IMR-90 (cell line): ENCODE measurements around the gene GALR2. TPM values are rescaled to one million over a fixed set of nuclear protein-coding genes. Genes with fewer than 3 reads are reported as not detected.

Experiments
- ATAC-seq: fragments of 200-7000 bp; cut with Tn5 transposase; 2 replicates; pipeline ENCODE4 v1.9.1; 2020; ENCODE audit warnings: low read depth, mild to moderate bottlenecking, moderate library complexity
- BruUV-seq: library from RNA; stranded (reverse); fragments of 400-500 nt; replicated peaks from 2 replicates; lab custom pipeline; 2021; lab: Mats Ljungman, UMichigan
- CTCF ChIA-PET: fragments of 300-600 bp; formaldehyde crosslinking; extraction: SDS; loops from one replicate; lab custom pipeline; 2021; ENCODE audit warnings: antibody characterized with exemption; lab: Yijun Ruan, JAX
- POLR2A ChIA-PET: fragments of 300-600 bp; sonication (Branson Sonifier 250); formaldehyde crosslinking; loops from one replicate; lab custom pipeline; 2022; ENCODE audit warnings: antibody characterized with exemption; ENCODE audit not compliant: unreplicated experiment; lab: Charles Lee
- DNase-seq: peaks from one replicate; pipeline ENCODE4 v3.0.0; 2013
- H2AFZ ChIP-seq: replicated peaks from 2 replicates; pipeline ENCODE3; 2013; ENCODE audit warnings: low read length, mild to moderate bottlenecking; ENCODE audit not compliant: poor library complexity
- H2AK5ac ChIP-seq: 2 replicates; pipeline ENCODE4 v1.6.1; 2013; ENCODE audit warnings: low read depth, low read length, inconsistent platforms
- H2AK9ac ChIP-seq: replicated peaks from 2 replicates; pipeline ENCODE3; 2013; ENCODE audit warnings: mild to moderate bottlenecking, low read depth, low read length, moderate library complexity; ENCODE audit not compliant: poor library complexity
- H2BK120ac ChIP-seq: 2 replicates; pipeline ENCODE4 v1.6.1; 2013; ENCODE audit warnings: low read depth, low read length, inconsistent platforms
- H2BK15ac ChIP-seq: 3 replicates; pipeline ENCODE4 v1.6.1; 2013; ENCODE audit warnings: low read depth, low read length, inconsistent platforms
- H2BK20ac ChIP-seq: 2 replicates; pipeline ENCODE4 v1.6.1; 2013; ENCODE audit warnings: low read depth, mild to moderate bottlenecking, inconsistent platforms, low read length, moderate library complexity
- H2BK5ac ChIP-seq: 2 replicates; pipeline ENCODE4 v1.6.1; 2013; ENCODE audit warnings: mild to moderate bottlenecking, low read depth, low read length, inconsistent platforms; ENCODE audit not compliant: poor library complexity, severe bottlenecking
- H3K14ac ChIP-seq: replicated peaks from 2 replicates; pipeline ENCODE4 v1.6.1; 2013; ENCODE audit warnings: low read depth, low read length, inconsistent platforms
- H3K18ac ChIP-seq: 2 replicates; pipeline ENCODE4 v1.6.1; 2013; ENCODE audit warnings: low read depth, low read length, control low read depth
- H3K23ac ChIP-seq: 2 replicates; pipeline ENCODE4 v1.6.1; 2013; ENCODE audit warnings: low read depth, low read length, inconsistent platforms
- H3K27ac ChIP-seq: 2 replicates; pipeline ENCODE4 v1.5.1; 2013; ENCODE audit warnings: mild to moderate bottlenecking, control low read depth, low read length; ENCODE audit not compliant: insufficient read depth
- H3K27me3 ChIP-seq: 2 replicates; pipeline ENCODE4 v1.6.1; 2013; ENCODE audit warnings: low read length; ENCODE audit not compliant: control insufficient read depth, insufficient read depth
- H3K36me3 ChIP-seq: 2 replicates; pipeline ENCODE4 v1.6.1; 2013; ENCODE audit warnings: low read length, mixed read lengths; ENCODE audit not compliant: control insufficient read depth, insufficient read depth
- H3K4ac ChIP-seq: 2 replicates; pipeline ENCODE4 v1.6.1; 2013; ENCODE audit warnings: low read depth, low read length, inconsistent platforms
- H3K4me1 ChIP-seq: 2 replicates; pipeline ENCODE4 v1.6.1; 2013; ENCODE audit warnings: low read length, mixed read lengths; ENCODE audit not compliant: control insufficient read depth, insufficient read depth
- H3K4me2 ChIP-seq: 2 replicates; pipeline ENCODE4 v1.6.1; 2013; ENCODE audit warnings: low read depth, mild to moderate bottlenecking, control low read depth, low read length, moderate library complexity
- H3K4me3 ChIP-seq: 2 replicates; pipeline ENCODE4 v1.5.1; 2013; ENCODE audit warnings: low read depth, mild to moderate bottlenecking, control low read depth, low read length, moderate library complexity; ENCODE audit not compliant: insufficient read depth
- H3K56ac ChIP-seq: 2 replicates; pipeline ENCODE4 v1.6.1; 2013; ENCODE audit warnings: low read length, inconsistent platforms; ENCODE audit not compliant: insufficient read depth; ENCODE audit errors: extremely low read depth
- H3K79me1 ChIP-seq, 2 experiments: 2 replicates each; pipeline ENCODE4 v1.6.1; 2013; ENCODE audit warnings: low read length in 2 of 2, inconsistent platforms in 1 of 2, low read depth in 1 of 2
- H3K9ac ChIP-seq: 2 replicates; pipeline ENCODE4 v1.6.1; 2013; ENCODE audit warnings: low read depth, low read length, control low read depth
- H3K9me1 ChIP-seq: 2 replicates; pipeline ENCODE4 v1.6.1; 2013; ENCODE audit warnings: low read length, inconsistent platforms; ENCODE audit not compliant: insufficient read depth
- H3K9me3 ChIP-seq: 2 replicates; pipeline ENCODE4 v1.6.1; 2013; ENCODE audit warnings: low read length; ENCODE audit not compliant: control insufficient read depth, insufficient read depth
- H4K20me1 ChIP-seq: 2 replicates; pipeline ENCODE4 v1.6.1; 2013; ENCODE audit warnings: low read length, inconsistent platforms; ENCODE audit not compliant: insufficient read depth
- H4K5ac ChIP-seq: 2 replicates; pipeline ENCODE4 v1.6.1; 2013; ENCODE audit warnings: mild to moderate bottlenecking, low read depth, low read length, control low read depth
- H4K8ac ChIP-seq, 2 experiments: 2 replicates each; pipeline ENCODE4 v1.6.1; 2013; ENCODE audit warnings: low read depth in 2 of 2, low read length in 2 of 2, control low read depth in 1 of 2, inconsistent platforms in 1 of 2
- H4K91ac ChIP-seq: 2 replicates; pipeline ENCODE4 v1.6.1; 2013; ENCODE audit warnings: low read depth, low read length, inconsistent platforms; ENCODE audit not compliant: insufficient read depth
- BHLHE40 ChIP-seq: fragments of 150-350 bp; IDR thresholded peaks from 2 replicates; pipeline ENCODE4 v1.6.1; 2016; ENCODE audit warnings: mild to moderate bottlenecking, low read depth, low read length
- CHD1 ChIP-seq: IDR thresholded peaks from 2 replicates; pipeline ENCODE4 v1.6.1; 2012; ENCODE audit warnings: low read depth, low read length, improper control_type of control experiment
- FOS ChIP-seq: fragments of 150-350 bp; IDR thresholded peaks from 2 replicates; pipeline ENCODE4 v1.6.1; 2016; ENCODE audit warnings: low read depth, low read length
- MAFK ChIP-seq: IDR thresholded peaks from 2 replicates; pipeline ENCODE4 v1.6.1; 2012; ENCODE audit warnings: low read depth, low read length, improper control_type of control experiment
- MAZ ChIP-seq: IDR thresholded peaks from 2 replicates; pipeline ENCODE4 v1.6.1; 2012; ENCODE audit warnings: low read depth, mild to moderate bottlenecking, low read length, improper control_type of control experiment, moderate library complexity, borderline replicate concordance
- POLR2A ChIP-seq: IDR thresholded peaks from 2 replicates; pipeline ENCODE4 v1.6.1; 2012; ENCODE audit warnings: mild to moderate bottlenecking, low read depth, low read length
- RAD21 ChIP-seq: IDR thresholded peaks from 2 replicates; pipeline ENCODE4 v1.6.1; 2012; ENCODE audit warnings: low read length, improper control_type of control experiment
- RFX5 ChIP-seq: IDR thresholded peaks from 2 replicates; pipeline ENCODE4 v1.8.0; 2012; ENCODE audit warnings: low read depth, mild to moderate bottlenecking, low read length, moderate library complexity
- WGBS, 2 experiments: methylation state at CpG; one replicate each; pipeline versions ENCODE4 v1.1.5 to v1.1.7; 2013; ENCODE audit warnings: missing lambda C conversion rate in 2 of 2; ENCODE audit not compliant: insufficient read length in 1 of 2; ENCODE audit errors: extremely low coverage in 2 of 2; 5-methylcytosine and 5-hydroxymethylcytosine counted together
- dilution Hi-C: fragments of 300-500 bp; cut with HindIII; formaldehyde crosslinking; loops from one replicate; pipeline ENCODE4 v1.14.3; 2018; ENCODE audit warnings: low sequenced_read_pairs; ENCODE audit not compliant: unreplicated experiment
- in situ Hi-C: fragments of 300-500 bp; cut with MboI; formaldehyde crosslinking; loops from 3 replicates; pipeline ENCODE4 v1.14.3; 2019; ENCODE audit warnings: low sequenced_read_pairs, inconsistent platforms, mixed read lengths
- intact Hi-C: fragments of 100-400 bp; cut with micrococcal nuclease; formaldehyde crosslinking; loops from 2 replicates; pipeline ENCODE4 v1.10.0; 2022
- polyA plus RNA-seq, 3 experiments: library from polyadenylated mRNA; depleted of rRNA; stranded (reverse); fragments of >200 nt; gene quantifications; 2 replicates each; pipeline ENCODE4 v1.2.3, GENCODE V29; 2012; ENCODE audit warnings: low replicate concordance in 1 of 3
- total RNA-seq: library from RNA; depleted of rRNA; stranded (reverse); fragments of >200 nt; gene quantifications from 2 replicates; pipeline ENCODE4 v1.2.3, GENCODE V29; 2012
- TF ChIP-seq, protein P1 (sequence below): fragments of 150-350 bp; IDR thresholded peaks from 2 replicates; pipeline ENCODE4 v1.6.1; 2016; ENCODE audit warnings: low read depth, mild to moderate bottlenecking, low read length, moderate library complexity, borderline replicate concordance
- TF ChIP-seq, protein P2 (sequence below): conservative IDR thresholded peaks from 2 replicates; pipeline ENCODE4 v1.5.1; 2012; ENCODE audit warnings: mild to moderate bottlenecking, low read depth, low read length, improper control_type of control experiment

Gene GALR2
- total and polyA plus RNA-seq, 2 of the 4 experiments (the other 2 are of a cell fraction) = 0.07 TPM; not detected in 1

GRCh38 chr17:76102944-76103273, 28.3 kb downstream of the GALR2 start:
- POLR2A ChIA-PET = interaction anchor here (0.5 kb wide), 2 partner anchors 74 to 112 kb away, joined by 3 to 5 read pairs; no protein-coding TSS in a partner anchor
- Histone ChIP-seq H2AK9ac (peak overlapping the region; percentile 94), H4K5ac (peak overlapping the region; percentile 3; the same call in 1 of the 2 replicates), H3K56ac (peak overlapping the region; percentile 84), H2AFZ (peak overlapping the region; percentile 98), H4K91ac (peak overlapping the region; percentile 42), H3K9ac (peak overlapping the region; percentile 85), H2BK20ac (no peak overlapping the region), H3K4me3 (peak overlapping the region; percentile 78), H4K8ac (peak overlapping the region; percentile 92 to 98), H3K4ac (peak overlapping the region; percentile 90), H3K9me3 (no peaks in the 10 kb centered on the region), H3K79me1 (peaks cover 16 to 34% of the 10 kb centered on the region in 2 experiments), H4K20me1 (peaks cover 5% of the 10 kb centered on the region; the same call in 1 of the 2 replicates), H3K18ac (no peak overlapping the region), H3K36me3 (peaks cover 14% of the 10 kb centered on the region), H3K27ac (peak overlapping the region; percentile 90), H2BK120ac (no peak overlapping the region), H3K4me1 (peaks cover 8% of the 10 kb centered on the region; the same call in 1 of the 2 replicates), H2BK5ac (peak overlapping the region; percentile 92), H3K4me2 (peak overlapping the region; percentile 91), H2BK15ac (no peak overlapping the region), H2AK5ac (peak overlapping the region; percentile 91; the same call in 1 of the 2 replicates), H3K27me3 (no peaks in the 10 kb centered on the region), H3K14ac (peak overlapping the region; percentile 85), H3K9me1 (peaks cover 10% of the 10 kb centered on the region), H3K23ac (peak overlapping the region; percentile 89)
- intact Hi-C loops = no loop called here
- no TSS peak for BruUV-seq
- DNase-seq = no peak
- WGBS, 2 experiments = 0% methylated on average over 1 of the region's 4 CpGs; no CpG with 5 or more reads in 1 of the 2 experiments
- ATAC-seq = peak; percentile 4
- in situ Hi-C loops = no loop called here
- dilution Hi-C loops = no loop called here
- TF ChIP-seq POLR2A (no peak), MAZ (no peak), CHD1 (no peak), BHLHE40 (no peak), FOS (no peak), RAD21 (no peak), MAFK (no peak), RFX5 (no peak)
- TF ChIP-seq, protein P1, sequence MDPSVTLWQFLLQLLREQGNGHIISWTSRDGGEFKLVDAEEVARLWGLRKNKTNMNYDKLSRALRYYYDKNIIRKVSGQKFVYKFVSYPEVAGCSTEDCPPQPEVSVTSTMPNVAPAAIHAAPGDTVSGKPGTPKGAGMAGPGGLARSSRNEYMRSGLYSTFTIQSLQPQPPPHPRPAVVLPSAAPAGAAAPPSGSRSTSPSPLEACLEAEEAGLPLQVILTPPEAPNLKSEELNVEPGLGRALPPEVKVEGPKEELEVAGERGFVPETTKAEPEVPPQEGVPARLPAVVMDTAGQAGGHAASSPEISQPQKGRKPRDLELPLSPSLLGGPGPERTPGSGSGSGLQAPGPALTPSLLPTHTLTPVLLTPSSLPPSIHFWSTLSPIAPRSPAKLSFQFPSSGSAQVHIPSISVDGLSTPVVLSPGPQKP = no peak
- TF ChIP-seq, protein P2, sequence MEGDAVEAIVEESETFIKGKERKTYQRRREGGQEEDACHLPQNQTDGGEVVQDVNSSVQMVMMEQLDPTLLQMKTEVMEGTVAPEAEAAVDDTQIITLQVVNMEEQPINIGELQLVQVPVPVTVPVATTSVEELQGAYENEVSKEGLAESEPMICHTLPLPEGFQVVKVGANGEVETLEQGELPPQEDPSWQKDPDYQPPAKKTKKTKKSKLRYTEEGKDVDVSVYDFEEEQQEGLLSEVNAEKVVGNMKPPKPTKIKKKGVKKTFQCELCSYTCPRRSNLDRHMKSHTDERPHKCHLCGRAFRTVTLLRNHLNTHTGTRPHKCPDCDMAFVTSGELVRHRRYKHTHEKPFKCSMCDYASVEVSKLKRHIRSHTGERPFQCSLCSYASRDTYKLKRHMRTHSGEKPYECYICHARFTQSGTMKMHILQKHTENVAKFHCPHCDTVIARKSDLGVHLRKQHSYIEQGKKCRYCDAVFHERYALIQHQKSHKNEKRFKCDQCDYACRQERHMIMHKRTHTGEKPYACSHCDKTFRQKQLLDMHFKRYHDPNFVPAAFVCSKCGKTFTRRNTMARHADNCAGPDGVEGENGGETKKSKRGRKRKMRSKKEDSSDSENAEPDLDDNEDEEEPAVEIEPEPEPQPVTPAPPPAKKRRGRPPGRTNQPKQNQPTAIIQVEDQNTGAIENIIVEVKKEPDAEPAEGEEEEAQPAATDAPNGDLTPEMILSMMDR = no peak
- CTCF ChIA-PET = no interaction called here
